Measurements from ENCODE around the gene NPY4R2.
"Not testable (repeated sequence)": the region's sequence is repeated elsewhere in the genome, so short reads cannot be mapped to it uniquely, and the experiment has no call there.

GRCh38 chr10:47971598-47971997 lies 53.1 kb downstream of the NPY4R2 start:
- TF ChIP-seq, protein P1, sequence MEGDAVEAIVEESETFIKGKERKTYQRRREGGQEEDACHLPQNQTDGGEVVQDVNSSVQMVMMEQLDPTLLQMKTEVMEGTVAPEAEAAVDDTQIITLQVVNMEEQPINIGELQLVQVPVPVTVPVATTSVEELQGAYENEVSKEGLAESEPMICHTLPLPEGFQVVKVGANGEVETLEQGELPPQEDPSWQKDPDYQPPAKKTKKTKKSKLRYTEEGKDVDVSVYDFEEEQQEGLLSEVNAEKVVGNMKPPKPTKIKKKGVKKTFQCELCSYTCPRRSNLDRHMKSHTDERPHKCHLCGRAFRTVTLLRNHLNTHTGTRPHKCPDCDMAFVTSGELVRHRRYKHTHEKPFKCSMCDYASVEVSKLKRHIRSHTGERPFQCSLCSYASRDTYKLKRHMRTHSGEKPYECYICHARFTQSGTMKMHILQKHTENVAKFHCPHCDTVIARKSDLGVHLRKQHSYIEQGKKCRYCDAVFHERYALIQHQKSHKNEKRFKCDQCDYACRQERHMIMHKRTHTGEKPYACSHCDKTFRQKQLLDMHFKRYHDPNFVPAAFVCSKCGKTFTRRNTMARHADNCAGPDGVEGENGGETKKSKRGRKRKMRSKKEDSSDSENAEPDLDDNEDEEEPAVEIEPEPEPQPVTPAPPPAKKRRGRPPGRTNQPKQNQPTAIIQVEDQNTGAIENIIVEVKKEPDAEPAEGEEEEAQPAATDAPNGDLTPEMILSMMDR (IDR thresholded peaks at IDR 0.05), result not testable (repeated sequence)
- TF ChIP-seq EP300, POLR2A, POLR2AphosphoS5 (IDR thresholded peaks at IDR 0.05): not testable (repeated sequence)

All from sigmoid colon (tissue), 4 donors.